Activated CD8-positive, alpha-beta T cell treated with anti-CD3 and anti-CD28 coated beads for 36 hours (primary cell): ENCODE measurements around the gene TIMM22. TPM values are rescaled to one million over a fixed set of nuclear protein-coding genes. Genes with fewer than 3 reads are reported as not detected.

ENCODE experiments used
- ATAC-seq: fragments of 200-7000 bp; cut with Tn5 transposase; one replicate; pipeline ENCODE4 v1.10.0; 2021; ENCODE audit warnings: mild to moderate bottlenecking, moderate library complexity
- CTCF ChIA-PET: fragments of 350-600 bp; sonication (Branson Sonifier 250); formaldehyde crosslinking; loops from one replicate; lab custom pipeline; 2021; ENCODE audit warnings: antibody characterized with exemption; lab: Charles Lee
- POLR2A ChIA-PET: fragments of 350-600 bp; sonication (Branson Sonifier 250); formaldehyde crosslinking; loops from one replicate; lab custom pipeline; 2021; ENCODE audit warnings: antibody characterized with exemption; lab: Charles Lee
- DNase-seq: peaks from one replicate; pipeline ENCODE4 v3.0.0-alpha.2; 2020
- H3K27ac Mint-ChIP-seq: one replicate; pipeline ENCODE4 v1.8.0; 2021; ENCODE audit warnings: mild to moderate bottlenecking, mixed read lengths
- H3K27me3 Mint-ChIP-seq: one replicate; pipeline ENCODE4 v1.8.0; 2021; ENCODE audit warnings: mixed read lengths
- H3K36me3 Mint-ChIP-seq: one replicate; pipeline ENCODE4 v1.8.0; 2021; ENCODE audit warnings: low read depth, mixed read lengths
- H3K4me1 Mint-ChIP-seq: one replicate; pipeline ENCODE4 v1.8.0; 2021; ENCODE audit warnings: low read depth, mixed read lengths
- H3K4me3 Mint-ChIP-seq: one replicate; pipeline ENCODE4 v1.8.0; 2021; ENCODE audit warnings: mild to moderate bottlenecking, moderate library complexity, mixed read lengths
- H3K9me3 Mint-ChIP-seq: one replicate; pipeline ENCODE4 v1.8.0; 2021; ENCODE audit warnings: mixed read lengths
- intact Hi-C: fragments of 100-400 bp; cut with micrococcal nuclease; formaldehyde crosslinking; loops from one replicate; pipeline ENCODE4 v1.10.0; 2022
- total RNA-seq, 2 experiments: library from RNA; stranded (reverse); gene quantifications; one replicate each; pipeline ENCODE4 v1.2.3, GENCODE V29; 2021
- TF ChIP-seq, protein P1 (sequence below): fragments of 200-600 bp; IDR thresholded peaks from one replicate; pipeline ENCODE4 v1.8.0; 2022; ENCODE audit warnings: antibody characterized with exemption, mild to moderate bottlenecking

Gene TIMM22
- total RNA-seq, 2 experiments from 2014 or later = 8.8 to 10.2 TPM

DNA sequence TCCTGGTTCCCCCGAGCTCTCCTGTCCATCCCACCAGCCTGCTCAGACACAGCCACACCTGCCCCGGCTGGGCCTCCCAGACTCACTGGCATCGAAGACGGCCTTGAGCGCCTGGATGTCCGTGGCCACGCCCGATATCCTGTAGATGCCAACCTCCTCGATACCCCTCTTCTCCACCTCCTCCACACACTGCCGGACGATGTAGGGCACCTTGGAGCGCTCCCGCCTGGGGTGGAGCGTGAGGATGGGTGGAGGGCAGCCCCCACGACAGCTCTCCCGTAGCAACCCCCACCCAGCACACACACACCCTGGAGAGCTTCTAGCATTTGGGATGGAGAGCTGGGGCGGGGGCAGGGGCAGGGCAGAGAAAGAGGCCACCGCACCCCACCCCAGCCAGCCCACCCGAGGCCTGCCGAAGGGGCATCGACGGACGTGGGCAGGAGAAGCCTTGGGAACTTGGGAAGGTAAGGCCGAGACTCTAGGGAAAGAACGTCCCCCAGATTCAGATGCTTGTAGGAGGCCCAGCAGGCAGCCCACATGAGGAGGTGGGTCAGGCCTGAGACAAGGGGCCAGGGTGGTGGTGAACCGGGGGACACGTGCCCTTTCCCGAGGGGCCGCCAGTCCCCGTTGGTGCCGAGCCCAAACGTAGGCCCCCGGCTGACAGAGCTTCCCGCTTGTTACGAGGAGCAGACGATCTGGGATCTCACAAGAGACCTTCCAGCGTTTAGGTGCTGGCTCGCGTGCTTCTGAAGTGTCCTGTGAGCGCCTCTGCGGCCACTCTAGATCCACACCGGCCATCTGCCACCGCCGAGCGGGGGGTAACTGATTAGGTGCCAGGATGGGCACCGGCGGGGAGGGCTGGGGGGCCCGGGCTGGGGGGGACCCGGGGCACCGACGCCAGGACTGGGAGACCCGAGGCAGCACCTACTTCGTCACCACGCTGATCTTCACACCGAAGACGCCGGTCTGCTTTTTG, 15.1 kb downstream of the TIMM22 start:
- POLR2A ChIA-PET = interaction anchor here (1.4 kb wide), 1 partner anchor 10 kb away, joined by 3 read pairs; no protein-coding TSS in a partner anchor
- Mint-ChIP-seq H3K27ac (no peak overlapping the region), H3K27me3 (no peaks in the 10 kb centered on the region), H3K36me3 (peaks cover 1% of the 10 kb centered on the region), H3K4me1 (no peaks in the 10 kb centered on the region), H3K4me3 (no peak overlapping the region), H3K9me3 (no peaks in the 10 kb centered on the region)
- ATAC-seq = no peak
- intact Hi-C loops = no loop called here
- CTCF ChIA-PET = no interaction called here
- TF ChIP-seq, protein P1, sequence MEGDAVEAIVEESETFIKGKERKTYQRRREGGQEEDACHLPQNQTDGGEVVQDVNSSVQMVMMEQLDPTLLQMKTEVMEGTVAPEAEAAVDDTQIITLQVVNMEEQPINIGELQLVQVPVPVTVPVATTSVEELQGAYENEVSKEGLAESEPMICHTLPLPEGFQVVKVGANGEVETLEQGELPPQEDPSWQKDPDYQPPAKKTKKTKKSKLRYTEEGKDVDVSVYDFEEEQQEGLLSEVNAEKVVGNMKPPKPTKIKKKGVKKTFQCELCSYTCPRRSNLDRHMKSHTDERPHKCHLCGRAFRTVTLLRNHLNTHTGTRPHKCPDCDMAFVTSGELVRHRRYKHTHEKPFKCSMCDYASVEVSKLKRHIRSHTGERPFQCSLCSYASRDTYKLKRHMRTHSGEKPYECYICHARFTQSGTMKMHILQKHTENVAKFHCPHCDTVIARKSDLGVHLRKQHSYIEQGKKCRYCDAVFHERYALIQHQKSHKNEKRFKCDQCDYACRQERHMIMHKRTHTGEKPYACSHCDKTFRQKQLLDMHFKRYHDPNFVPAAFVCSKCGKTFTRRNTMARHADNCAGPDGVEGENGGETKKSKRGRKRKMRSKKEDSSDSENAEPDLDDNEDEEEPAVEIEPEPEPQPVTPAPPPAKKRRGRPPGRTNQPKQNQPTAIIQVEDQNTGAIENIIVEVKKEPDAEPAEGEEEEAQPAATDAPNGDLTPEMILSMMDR = no peak
- no peak for DNase-seq

- Mint-ChIP-seq H3K4me1 (no peaks in the 10 kb centered on the region), H3K4me3 (no peak overlapping the region), H3K27ac (no peak overlapping the region), H3K9me3 (no peaks in the 10 kb centered on the region), H3K36me3 (no peaks in the 10 kb centered on the region), H3K27me3 (no peaks in the 10 kb centered on the region)
- ATAC-seq (no peak), DNase-seq (no peak)
- ChIA-PET POLR2A (interaction anchor here (1.4 kb wide), 1 partner anchor 11 kb away, joined by 3 read pairs; no protein-coding TSS in a partner anchor), CTCF (no interaction called here)
- intact Hi-C loops = no loop called here
- TF ChIP-seq, protein P1 = no peak
These were observed 16.1 kb downstream of the TIMM22 start for GRCh38 chr17:1012823-1013728.

DNA sequence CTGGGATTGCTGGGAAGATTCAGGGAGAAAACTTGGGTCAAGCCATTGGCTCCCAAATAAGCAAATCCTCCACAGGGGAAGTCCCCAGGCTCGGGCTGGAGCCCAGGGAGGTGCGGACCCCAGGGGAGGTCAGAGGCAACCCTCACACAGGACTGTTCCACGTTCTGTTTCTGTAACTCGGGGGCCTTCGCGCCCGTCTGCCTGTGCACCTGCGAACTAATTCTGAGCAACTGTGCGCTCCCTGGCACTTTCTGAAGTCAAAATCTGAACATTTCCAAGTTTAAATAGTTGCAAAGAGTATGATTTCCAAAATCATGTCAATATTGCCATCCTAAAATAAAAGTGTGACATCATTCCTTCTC, 16.8 kb downstream of the TIMM22 start:
- ATAC-seq (no peak), DNase-seq (no peak)
- CTCF ChIA-PET = no interaction called here
- no peaks in the 10 kb centered on the region for H3K4me1 Mint-ChIP-seq
- intact Hi-C loops = no loop called here
- no peaks in the 10 kb centered on the region for H3K9me3 Mint-ChIP-seq
- POLR2A ChIA-PET = no interaction called here
- no peaks in the 10 kb centered on the region for H3K27me3 Mint-ChIP-seq
- no peak overlapping the region for H3K4me3 Mint-ChIP-seq
- H3K36me3 Mint-ChIP-seq = no peaks in the 10 kb centered on the region
- H3K27ac Mint-ChIP-seq = no peak overlapping the region
- TF ChIP-seq, protein P1 = no peak

GRCh38 chr17:1018547-1018946, 21.6 kb downstream of the TIMM22 start:
- Mint-ChIP-seq H3K9me3 (no peaks in the 10 kb centered on the region), H3K27me3 (no peaks in the 10 kb centered on the region), H3K4me1 (no peaks in the 10 kb centered on the region), H3K27ac (no peak overlapping the region), H3K4me3 (no peak overlapping the region), H3K36me3 (no peaks in the 10 kb centered on the region)
- no peak for DNase-seq
- CTCF ChIA-PET = interaction anchor here (1.1 to 2.3 kb wide), 2 partner anchors 19 to 38 kb away, joined by 4 to 7 read pairs; no protein-coding TSS in a partner anchor
- TF ChIP-seq, protein P1 = no peak
- no peak for ATAC-seq
- intact Hi-C loops = no loop called here
- POLR2A ChIA-PET = no interaction called here
